ENCODE results near the gene STRN.
"Not testable (repeated sequence)": the region's sequence is repeated elsewhere in the genome, so short reads cannot be mapped to it uniquely, and the experiment has no call there.

STRN gene

GRCh38 chr2:36902385-36903120 is 63.8 kb downstream of the STRN start:
- DNase-seq: no peak

GRCh38 chr2:36892805-36893204 is 73.5 kb downstream of the STRN start:
- no peak for DNase-seq

GRCh38 chr2:36889795-36890194 is 76.5 kb downstream of the STRN start:
- DNase-seq: peak; percentile 43

GRCh38 chr2:36887095-36887494 is 79.2 kb downstream of the STRN start:
- DNase-seq: not testable (repeated sequence)

- no peak for DNase-seq
Measured at GRCh38 chr2:36886664-36887063, 79.7 kb downstream of the STRN start.

GRCh38 chr2:36885605-36886004 is 80.7 kb downstream of the STRN start:
- no peak for DNase-seq

GRCh38 chr2:36882532-36882931 is 83.8 kb downstream of the STRN start:
- DNase-seq: no peak

- DNase-seq: no peak
Measured at GRCh38 chr2:36881816-36882215, 84.5 kb downstream of the STRN start.

- no peak for DNase-seq
Measured at GRCh38 chr2:36878429-36878828, 87.9 kb downstream of the STRN start.

GRCh38 chr2:36871068-36871707 is 95.1 kb downstream of the STRN start:
- no peak for DNase-seq

GRCh38 chr2:36869606-36870005 is 96.7 kb downstream of the STRN start:
- no peak for DNase-seq

GRCh38 chr2:36861896-36862295 is 104.4 kb downstream of the STRN start:
- no peak for DNase-seq

GRCh38 chr2:36859366-36859792 is 107.0 kb downstream of the STRN start:
- DNase-seq: no peak

- no peak for DNase-seq
Measured at GRCh38 chr2:36858551-36859365, 107.6 kb downstream of the STRN start.

- no peak for DNase-seq
Measured at GRCh38 chr2:36857713-36858112, 108.6 kb downstream of the STRN start.

- no peak for DNase-seq
Measured at GRCh38 chr2:36855429-36855828, 110.9 kb downstream of the STRN start.

- no peak for DNase-seq
Measured at GRCh38 chr2:36854241-36854640, 112.1 kb downstream of the STRN start.

GRCh38 chr2:36849265-36849664 is 117.1 kb downstream of the STRN start:
- DNase-seq: no peak

GRCh38 chr2:36843838-36844237 is 122.5 kb downstream of the STRN start:
- DNase-seq: no peak

- no peak for DNase-seq
Measured at GRCh38 chr2:36839976-36840617, 126.2 kb downstream of the STRN start.

- no peak for DNase-seq
Measured at GRCh38 chr2:36834731-36835524, 131.4 kb downstream of the STRN start.

- DNase-seq: no peak
Measured at GRCh38 chr2:36834203-36834602, 132.1 kb downstream of the STRN start.
